Tibial nerve (tissue), 4 donors: ENCODE measurements around the gene GLYAT.

ENCODE experiments used
- EP300 ChIP-seq, 2 donors: sonication (generic); formaldehyde crosslinking; IDR thresholded peaks; one replicate each; pipeline ENCODE4 v1.6.1; 2017; ENCODE audit warnings: antibody characterized with exemption in 2 of 2, mild to moderate bottlenecking in 1 of 2
- POLR2A ChIP-seq, 2 donors: fragments of 450-650 bp; IDR thresholded peaks; one replicate each; pipeline ENCODE4 v1.6.1; 2017; ENCODE audit warnings: antibody characterized with exemption in 2 of 2, mild to moderate bottlenecking in 2 of 2, moderate library complexity in 2 of 2
- TF ChIP-seq, protein P1 (sequence below), 5 experiments: fragments of 200-600 bp in 3 of 5; fragments of 450-650 bp in 2 of 5; sonication (generic) in 3 of 5; IDR thresholded peaks; one replicate each; pipeline ENCODE4 v1.5.1; 2016 to 2019; ENCODE audit warnings: antibody characterized with exemption in 5 of 5, mild to moderate bottlenecking in 3 of 5, moderate library complexity in 2 of 5

DNA sequence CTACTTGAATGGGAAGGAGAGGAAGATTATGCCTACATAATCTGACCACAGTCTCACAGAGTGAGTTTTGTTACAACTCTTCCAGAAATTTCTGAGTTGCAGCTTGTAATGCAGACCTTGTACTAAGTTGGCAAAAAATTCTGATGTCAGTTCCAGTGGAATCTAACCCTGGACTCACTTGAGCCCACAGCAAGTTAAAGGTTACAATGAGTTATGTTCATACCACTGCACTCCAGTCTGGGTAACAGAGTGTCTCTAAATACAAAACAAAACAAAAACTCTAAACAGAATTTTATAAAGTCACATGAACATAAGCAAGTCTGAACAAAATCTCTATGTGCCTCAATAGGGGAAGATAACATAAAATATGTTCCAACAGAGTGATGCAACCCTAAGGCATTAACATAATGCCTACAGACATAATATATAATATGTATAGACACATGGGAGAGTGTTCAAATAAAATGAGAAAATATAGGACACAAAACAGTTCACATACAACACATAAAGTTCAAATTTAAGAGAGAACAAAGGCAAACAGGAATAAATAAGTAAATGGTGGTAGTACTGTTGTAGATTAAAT is 1.1 kb downstream of the GLYAT start:
- TF ChIP-seq, protein P1, sequence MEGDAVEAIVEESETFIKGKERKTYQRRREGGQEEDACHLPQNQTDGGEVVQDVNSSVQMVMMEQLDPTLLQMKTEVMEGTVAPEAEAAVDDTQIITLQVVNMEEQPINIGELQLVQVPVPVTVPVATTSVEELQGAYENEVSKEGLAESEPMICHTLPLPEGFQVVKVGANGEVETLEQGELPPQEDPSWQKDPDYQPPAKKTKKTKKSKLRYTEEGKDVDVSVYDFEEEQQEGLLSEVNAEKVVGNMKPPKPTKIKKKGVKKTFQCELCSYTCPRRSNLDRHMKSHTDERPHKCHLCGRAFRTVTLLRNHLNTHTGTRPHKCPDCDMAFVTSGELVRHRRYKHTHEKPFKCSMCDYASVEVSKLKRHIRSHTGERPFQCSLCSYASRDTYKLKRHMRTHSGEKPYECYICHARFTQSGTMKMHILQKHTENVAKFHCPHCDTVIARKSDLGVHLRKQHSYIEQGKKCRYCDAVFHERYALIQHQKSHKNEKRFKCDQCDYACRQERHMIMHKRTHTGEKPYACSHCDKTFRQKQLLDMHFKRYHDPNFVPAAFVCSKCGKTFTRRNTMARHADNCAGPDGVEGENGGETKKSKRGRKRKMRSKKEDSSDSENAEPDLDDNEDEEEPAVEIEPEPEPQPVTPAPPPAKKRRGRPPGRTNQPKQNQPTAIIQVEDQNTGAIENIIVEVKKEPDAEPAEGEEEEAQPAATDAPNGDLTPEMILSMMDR (IDR thresholded peaks at IDR 0.05) = no peak
- TF ChIP-seq POLR2A (IDR thresholded peaks at IDR 0.05) (no peak), EP300 (IDR thresholded peaks at IDR 0.05) (peak in 1 of 2 donors; percentile 21)
